Renal cortical epithelial cell (primary cell): ENCODE data around the gene MYO5B. TPM values are rescaled to one million over a fixed set of nuclear protein-coding genes. Genes with fewer than 3 reads are reported as not detected.

Experiments used
- DNase-seq: peaks from one replicate; pipeline ENCODE4 v3.0.0-alpha.2; 2011; ENCODE audit warnings: low read depth
- total RNA-seq: library from RNA; depleted of rRNA; stranded (reverse); fragments of >200 nt; gene quantifications from 2 replicates; pipeline ENCODE4 v1.2.3, GENCODE V29; 2014

Gene MYO5B
- total RNA-seq, 1 donor from 2014 or later: 50.0 TPM

DNA sequence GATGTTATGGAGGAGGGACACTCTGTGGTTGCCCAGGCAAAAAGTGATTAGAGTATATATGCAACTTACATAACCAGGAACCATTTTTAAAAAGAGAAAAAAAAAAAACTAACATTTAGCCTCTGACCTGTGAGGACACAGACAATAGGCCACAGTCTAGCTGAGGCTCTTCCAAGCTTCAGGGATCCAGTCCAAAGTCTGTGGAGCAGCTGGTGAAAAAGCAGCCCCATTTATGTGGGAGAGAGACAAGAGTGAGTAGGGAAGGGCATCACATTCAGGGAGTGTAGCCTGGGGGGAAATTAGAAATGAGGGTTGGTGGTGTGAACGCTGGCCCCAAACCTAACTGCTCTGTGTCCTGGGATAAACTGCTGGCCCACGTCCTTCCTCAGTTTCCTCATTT is 122.8 kb downstream of the MYO5B start:
- no peak for DNase-seq

DNA sequence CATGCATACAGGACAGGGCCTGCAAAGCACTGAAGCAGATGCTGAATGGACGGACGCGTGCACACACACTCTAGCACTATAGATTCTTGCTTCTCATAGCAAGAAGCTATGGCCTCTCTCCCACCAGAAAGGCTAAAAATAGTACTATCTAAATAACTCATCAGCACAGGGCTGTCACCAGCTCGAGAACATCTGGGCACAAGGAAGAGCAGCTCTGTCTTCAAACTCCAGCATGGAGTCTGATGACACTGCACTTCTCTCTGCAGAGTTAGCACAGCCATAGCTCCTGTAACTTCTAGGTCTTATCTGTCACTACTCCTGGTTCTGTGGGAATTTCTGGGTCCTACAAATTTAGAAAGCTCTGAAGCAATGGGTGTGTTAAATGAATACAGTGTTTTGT is 123.5 kb downstream of the MYO5B start:
- no peak for DNase-seq

DNA sequence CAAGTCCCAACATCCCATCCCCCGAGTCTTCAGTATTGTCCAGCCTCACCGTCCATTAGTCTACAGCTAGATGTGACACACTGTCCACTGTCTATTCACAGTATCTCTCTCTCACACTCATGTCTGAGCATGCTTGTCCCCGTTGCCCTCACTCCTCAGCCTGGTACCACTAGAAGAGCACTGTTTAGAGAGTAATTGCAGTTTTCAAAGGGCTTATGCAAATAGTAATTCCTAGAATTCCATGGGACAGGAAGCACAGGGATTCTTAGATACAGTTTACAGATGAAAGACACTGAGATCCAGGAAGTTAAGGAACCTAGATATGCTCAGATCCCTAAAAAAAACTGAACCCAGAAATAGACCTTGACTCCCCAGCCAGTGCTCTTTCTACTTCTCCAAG is 125.5 kb downstream of the MYO5B start:
- DNase-seq: no peak

DNA sequence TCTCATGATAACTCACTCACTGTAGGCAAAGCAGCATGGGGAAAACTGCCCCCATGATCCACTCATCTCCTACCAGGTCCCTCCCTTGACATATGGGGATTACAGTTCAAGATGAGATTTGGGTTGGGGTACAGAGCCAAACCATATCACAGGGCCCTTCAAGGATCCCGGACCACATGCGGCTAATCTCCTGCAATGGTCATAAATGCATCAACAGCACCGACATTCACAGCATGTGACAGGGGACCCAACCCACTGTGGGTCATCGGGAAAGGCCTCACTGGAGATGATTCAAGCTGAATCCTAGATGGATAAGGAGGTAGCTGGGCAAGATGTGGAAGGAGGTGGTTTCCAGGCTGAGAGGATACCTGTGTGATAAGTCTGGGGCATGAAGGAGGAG is 129.4 kb downstream of the MYO5B start:
- DNase-seq: no peak

DNA sequence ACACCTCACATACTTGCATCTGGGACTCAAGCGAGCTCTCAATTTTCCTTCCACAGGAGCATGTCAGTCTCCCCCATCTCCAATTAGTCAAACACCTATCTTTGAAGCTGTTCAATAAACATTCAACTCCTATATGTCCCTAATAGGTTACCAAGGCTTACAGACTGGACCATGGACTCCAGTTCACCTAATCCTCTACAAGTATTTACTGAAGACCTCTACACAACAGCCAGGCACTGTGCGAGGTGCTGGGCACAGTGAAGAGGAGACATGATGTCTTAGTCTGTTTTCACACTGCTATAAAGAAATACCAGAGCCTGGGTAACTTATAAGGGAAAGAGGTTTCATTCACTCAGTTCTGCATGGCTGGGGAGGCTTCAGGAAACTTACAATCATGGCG is 129.9 kb downstream of the MYO5B start:
- DNase-seq: no peak

DNA sequence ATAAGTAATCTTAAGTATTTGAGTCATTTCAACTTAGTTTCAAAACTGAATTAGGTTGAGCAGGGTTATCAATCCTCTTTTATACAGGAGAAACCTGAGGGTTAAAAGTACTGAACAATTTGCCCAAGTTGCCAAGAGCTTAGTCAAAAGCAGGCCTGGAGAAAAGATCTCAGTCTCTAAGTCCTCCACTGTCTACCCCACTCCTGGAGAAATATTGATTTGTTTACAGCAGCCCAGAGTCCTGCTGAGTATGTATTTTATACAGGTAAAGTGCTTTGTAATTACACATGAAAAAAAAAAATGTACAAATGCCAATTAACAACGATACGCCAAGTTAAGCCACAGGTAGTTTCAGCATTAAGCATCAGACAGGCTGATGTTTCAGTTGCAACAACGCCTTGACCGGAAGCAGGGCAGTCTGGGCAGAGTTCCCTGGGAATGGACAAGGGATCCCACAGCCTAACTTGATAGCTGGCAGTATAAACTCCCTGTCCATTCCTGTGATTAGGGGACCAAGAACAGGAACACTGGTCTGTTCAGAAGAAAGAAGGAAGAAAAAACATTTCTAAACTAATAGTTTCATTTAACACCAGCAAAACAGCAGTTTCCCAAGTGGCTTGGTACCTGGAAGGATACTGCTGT is 132.9 kb downstream of the MYO5B start:
- DNase-seq: peak; percentile 22

DNA sequence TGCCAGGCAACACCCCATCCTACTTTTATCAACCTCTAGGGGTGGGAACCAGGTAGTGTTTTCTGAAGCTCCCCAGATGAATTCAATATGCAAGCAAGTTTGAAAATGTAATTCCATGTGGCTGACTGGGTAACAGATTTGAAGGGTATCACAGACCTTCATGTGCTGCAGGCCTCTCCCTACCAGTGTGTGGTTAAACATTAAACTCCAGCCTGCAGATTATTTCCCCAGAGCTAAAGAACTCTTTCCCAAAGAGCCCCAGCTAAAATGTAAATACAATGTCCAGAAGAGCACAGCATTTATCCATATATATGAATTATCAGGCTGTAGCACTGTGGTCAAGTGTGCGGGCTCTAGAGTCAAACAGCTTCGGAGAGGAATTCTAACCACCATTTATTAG is 134.1 kb downstream of the MYO5B start:
- no peak for DNase-seq

DNA sequence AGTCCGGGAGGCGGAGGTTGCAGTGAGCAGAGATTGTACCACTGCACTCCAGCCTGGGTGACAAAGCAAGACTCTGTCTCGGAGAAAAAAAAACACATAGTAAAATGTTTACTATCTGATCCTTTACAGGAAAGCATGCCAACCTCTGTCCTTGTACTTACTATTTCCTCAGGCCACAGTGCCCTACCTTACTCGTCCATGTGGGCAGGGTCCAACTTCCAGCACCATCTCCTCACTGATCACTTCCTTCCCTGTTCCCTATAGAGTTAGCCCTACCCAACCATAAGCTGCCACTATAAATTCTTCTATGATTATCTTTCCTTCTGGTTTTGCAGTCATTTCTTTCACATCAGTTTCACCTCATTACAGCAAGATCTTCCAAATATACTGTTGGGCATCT is 136.2 kb downstream of the MYO5B start:
- no peak for DNase-seq

DNA sequence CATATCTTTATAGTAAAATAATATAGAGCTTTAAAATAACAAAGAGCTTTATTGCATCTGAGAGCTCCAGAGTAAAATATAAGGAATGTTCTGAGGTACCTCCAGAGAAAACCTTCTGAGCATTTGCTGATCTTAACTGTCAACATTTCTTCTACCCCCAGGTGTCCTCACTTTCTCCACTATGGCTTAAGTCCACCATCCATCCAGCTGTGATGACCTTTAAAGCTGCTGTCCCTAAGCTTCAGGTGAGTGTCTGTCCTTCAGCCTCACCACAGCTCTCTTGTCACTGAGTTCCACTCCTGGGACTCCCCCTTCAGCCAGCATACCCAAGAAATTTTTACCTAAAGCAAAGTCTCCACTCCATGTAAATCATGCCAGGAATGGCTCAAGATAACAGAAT is 137.9 kb downstream of the MYO5B start:
- no peak for DNase-seq

DNA sequence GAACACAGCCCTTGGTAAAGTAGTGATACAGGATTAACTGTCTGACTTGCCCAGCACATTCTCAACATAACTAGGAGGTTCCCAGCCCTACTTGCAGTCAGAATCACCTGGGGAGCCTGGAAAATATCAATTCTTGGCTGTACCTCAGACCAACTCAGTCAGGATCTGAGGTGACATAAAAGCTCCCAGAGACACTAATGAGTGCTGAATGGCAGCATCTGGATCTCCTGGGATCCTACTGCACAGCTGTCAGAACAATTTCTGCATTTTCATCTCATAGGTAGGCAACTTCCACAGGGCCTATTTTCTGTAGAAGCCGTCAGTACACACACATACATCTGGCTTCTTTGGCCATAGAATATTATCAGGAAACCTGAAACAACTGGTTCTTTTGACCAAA is 138.8 kb downstream of the MYO5B start:
- no peak for DNase-seq

DNA sequence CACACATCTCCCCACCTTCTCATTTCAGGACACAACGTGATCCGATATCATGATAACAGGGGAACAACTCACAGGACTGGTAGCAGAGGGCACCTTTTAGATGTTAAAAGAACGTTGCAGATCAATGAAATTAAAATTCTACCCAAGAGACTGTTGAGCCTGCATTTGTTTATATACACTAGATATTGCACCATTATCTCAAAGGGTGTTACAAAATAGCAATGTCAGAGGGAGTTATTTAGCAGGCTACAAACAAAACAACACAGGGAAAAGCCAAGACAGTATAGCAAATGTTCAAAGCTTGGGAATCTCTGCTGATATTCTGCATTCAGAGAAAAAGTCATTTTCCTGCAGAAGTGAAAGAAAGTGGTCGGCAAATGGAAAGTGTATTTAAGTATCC is 139.5 kb downstream of the MYO5B start:
- DNase-seq: no peak

DNA sequence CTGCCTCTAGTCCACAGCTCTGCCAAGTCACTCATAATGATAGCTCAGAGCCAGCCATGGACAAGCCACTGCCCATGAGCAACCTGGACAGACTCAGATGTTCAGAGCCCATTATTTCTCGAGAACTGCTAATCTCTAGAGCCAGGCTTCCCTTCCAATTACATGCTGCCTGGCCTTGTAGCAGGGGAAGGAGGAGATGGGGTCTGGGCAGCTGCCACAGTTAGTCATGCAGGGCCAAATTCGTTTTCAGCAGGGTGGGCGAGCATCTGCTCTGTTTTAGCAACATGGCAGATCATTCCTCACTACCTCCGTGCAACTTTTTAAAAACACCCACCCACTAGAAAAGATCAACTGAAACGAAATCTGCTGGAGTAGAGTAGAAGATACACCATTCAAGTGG is 141.8 kb downstream of the MYO5B start:
- DNase-seq: no peak

DNA sequence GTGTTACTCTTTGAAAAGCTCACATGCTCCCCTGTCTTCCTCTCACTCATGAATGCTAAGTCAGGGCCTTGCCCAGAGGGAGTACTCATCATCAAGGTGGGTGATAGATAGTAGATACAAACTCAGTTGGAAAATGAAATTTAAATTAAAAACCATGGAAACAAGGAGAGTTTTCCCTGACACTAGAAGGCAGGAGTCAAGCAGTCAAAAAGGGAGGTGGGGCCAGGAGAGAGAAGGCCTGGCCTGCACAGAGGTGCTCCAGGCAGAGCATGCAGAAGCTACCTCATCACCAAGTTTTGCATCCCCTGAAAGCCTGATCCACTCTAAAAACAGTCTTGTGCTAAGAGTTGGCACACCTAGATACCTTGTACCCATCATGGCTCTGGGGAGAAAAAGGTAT is 143.7 kb downstream of the MYO5B start:
- peak; percentile 20 for DNase-seq

DNA sequence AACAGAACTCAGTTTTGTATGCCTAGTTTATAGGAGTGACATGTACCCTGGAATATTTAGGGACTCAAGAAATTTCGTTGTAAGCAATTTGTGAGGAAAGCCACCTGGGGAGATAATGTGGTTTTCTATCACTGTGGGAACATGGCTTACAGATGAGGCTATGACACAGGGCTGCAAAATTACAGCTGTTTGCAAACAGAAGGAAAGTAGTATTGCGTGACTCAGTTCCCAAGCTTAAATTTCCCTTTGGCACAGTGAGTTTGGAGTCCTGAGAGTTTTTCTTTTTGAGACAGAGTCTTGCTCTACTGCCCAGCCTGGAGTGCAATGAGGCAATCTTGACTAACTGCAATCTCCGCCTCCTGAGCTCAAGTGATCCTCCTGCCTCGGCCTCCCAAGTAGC is 149.8 kb downstream of the MYO5B start:
- no peak for DNase-seq

DNA sequence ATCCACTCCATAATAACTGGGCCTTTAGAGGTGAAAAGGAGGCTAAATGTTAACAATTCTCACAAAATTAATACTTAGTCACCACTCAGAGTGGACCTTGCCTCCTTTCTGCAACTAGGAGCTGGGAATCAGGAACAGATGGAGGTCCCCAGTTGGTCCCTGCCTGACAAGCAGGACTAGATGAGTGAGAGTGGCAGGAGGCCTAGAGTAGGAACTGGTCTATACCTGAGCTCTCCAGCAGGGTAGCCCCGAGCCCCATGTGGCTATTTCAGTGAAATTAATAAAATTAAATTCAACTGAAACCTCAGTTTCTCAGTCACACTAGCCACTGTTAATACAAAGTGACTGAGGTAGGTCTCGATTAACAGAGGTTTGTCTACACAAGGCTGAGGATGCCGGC is 150.5 kb downstream of the MYO5B start:
- DNase-seq: no peak

DNA sequence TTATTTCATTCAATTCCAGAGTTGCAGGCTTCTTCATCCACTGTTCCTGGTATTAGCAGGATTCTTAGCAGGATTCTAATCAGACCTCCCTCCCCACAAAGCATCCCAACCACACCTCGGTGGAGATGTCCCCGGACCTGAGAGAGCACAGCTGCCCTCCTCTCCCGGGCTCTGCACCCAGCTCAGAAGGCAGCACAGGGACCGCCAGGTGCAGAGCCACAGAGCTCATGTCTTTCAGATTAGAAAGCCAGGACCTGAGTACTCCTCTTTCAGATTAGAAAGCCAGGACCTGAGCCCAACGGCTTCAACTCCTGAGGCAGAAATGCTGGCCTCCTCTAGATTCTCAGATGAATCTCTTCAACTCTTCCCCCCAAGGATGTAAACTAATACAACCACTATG is 152.3 kb downstream of the MYO5B start:
- no peak for DNase-seq

DNA sequence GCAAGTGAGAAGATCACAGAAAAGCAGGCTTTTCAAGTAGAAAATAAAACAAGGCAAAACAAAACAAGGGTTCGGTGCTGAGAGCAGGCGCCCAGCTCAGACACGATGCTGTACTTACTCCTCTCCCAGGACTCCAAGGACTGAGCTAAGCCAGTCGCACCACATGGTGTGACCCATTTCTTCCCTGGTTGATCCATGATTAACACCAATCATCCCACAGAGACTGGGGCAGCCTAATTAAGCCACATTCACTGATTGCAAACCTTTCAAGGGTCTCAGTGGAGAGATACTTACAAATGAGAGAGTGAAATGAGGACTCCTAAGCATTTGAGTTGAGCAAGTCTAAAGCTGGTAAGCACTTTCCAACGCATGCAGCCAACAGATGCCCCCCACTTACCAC is 155.2 kb downstream of the MYO5B start:
- no peak for DNase-seq

DNA sequence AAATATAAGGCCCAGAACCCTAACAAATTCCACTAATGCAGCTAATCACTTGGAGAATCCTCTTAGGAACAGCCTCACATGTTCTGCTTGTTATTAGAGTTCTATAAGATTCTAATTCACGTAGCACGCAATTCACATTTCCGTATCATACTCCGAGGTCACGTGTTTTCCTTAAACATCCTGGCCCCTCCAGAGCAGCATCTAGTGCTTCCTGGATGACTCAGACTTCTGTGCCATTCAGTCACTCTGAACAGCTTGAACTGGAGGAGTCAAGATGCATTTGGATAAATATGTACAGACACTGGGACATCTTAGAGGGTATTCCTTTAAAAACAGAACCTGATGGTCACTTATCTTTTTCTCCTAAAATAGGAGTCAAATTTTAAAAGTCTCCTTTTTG is 156.5 kb downstream of the MYO5B start:
- DNase-seq: peak; percentile 7

DNA sequence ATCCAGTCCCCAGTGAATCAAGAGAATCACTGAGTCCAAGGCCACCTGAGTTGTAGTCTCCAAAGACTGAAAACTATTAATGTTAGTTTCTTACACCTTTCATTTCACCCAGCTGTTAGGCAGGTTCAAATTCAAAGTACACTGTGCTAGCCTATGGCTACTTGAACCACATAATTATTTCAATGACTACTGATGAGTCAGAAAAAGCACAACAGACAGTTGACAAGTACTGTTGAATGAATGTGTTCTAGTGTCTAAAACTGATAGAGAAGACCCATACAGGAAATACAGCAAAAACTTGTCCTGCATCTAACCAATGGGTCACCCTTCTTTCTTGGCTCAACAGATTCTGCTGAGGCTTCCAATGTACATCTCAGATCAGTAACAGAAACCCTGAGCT is 160.9 kb downstream of the MYO5B start:
- peak; percentile 44 for DNase-seq

DNA sequence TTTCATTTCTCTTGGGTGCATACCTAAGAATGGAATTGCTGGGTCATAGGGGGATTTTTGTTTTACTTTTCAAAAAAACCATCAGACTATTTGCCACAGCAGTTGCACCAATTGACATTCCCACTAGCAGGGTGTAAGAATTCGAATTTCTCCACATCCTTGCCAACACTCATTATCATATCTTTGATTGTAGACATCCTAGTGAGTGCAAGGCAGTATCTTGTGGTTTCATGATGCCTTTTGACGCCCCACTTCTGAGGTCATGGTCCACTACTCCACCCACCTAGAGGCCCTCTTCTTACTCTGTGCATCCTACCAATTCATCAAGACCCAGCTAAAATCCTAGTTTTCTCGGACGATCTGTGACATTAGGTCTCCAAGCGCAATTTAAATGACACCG is 161.9 kb downstream of the MYO5B start:
- DNase-seq: no peak

DNA sequence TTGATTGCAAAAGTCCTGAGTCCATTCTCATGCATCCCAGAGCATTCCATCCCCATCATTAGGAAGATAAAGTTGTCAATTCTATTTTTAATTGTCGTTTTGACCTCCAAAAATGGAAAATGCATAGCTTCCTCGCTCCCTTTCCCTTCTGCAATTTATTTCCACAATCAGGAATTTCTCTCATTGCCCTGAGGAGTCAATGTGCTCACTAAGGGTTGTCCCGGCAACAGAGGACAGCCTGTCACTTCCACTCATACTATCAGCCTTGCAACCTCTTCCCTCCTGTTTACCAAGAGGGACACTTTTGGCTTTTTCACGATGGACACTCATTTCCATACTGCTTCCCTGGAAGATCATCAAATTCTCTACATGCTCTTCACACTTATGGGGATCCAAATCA is 164.8 kb downstream of the MYO5B start:
- DNase-seq: no peak

DNA sequence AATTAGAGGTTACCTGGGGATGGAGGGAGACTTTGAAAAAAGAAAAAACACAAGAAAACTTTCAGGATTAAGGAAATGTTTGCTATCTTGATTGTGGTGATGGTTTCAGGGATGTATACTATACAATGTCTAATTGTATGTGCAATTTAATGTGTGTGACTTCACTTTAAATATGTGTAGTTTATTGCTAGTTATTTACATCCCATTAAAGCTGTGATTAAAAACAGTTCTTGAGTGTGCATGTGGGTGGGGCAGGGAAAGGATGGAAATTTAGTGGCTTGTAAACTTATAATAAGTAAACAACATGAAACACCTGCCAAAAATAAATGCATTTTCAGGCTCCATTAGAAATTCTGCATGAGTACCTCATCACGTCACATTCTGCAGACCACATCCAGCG is 167.0 kb downstream of the MYO5B start:
- no peak for DNase-seq

DNA sequence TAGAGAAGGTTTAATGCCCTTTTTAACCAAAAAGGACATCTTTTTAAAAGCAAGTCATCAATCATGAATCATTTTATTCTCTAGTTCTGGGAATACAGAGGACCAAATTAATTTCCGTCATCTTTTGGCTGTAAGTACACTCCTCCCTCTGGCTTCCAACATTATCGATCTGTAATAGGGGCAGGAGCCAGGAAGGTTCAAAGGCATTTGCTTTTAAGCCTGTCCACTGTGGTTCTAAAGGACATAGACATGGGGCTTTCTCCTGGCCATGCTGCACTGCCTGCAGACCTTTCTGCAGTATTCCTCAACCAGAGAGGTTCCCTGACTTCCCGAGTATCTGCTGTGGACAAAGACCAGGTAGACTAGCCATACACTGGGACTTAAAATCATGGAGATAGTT is 170.5 kb downstream of the MYO5B start:
- DNase-seq: no peak

DNA sequence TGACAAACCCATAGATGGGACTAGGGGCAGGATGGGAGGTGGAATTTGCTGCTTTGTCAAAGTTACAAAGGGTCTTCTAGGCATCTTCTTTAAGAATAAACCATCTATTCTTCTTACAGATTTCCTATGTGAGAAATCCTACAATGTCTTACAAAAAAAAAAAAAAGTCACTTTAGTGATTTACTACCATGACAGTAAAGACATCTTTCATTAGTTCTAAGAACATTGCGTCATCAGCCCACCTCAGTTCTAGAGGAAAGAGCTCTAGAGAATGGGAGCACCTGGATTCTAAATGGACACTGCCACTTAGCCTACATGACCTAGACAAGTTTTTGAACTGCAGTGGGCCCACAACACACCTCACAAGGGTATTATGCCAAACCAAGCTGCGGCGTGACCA is 172.0 kb downstream of the MYO5B start:
- DNase-seq: no peak

DNA sequence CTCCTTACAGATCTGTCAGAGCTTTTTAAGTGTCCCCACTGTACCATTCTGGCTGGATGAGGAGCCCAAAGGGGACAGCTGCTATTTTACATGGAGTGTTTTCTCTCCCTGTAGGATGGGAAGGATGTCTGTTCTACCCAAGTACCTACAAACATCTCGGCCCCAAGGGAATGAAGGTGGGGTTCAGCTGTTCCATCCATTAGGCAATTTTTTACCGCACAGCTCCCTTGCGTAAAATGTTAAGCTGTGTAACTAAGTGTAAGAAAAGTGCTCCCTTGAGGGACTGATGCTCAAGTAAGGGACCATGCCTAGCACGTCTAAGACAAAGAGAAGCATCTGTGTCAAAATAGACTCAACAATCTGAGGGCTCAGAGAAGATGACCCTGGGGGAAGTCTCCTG is 180.3 kb downstream of the MYO5B start:
- no peak for DNase-seq
